ENCODE measurements around the gene KCTD11.

The KCTD11 gene

GRCh38 chr17:7380321-7380720, 28.4 kb downstream of the KCTD11 start:
- no peak for DNase-seq (ENCODE audit: low read depth)

DNA sequence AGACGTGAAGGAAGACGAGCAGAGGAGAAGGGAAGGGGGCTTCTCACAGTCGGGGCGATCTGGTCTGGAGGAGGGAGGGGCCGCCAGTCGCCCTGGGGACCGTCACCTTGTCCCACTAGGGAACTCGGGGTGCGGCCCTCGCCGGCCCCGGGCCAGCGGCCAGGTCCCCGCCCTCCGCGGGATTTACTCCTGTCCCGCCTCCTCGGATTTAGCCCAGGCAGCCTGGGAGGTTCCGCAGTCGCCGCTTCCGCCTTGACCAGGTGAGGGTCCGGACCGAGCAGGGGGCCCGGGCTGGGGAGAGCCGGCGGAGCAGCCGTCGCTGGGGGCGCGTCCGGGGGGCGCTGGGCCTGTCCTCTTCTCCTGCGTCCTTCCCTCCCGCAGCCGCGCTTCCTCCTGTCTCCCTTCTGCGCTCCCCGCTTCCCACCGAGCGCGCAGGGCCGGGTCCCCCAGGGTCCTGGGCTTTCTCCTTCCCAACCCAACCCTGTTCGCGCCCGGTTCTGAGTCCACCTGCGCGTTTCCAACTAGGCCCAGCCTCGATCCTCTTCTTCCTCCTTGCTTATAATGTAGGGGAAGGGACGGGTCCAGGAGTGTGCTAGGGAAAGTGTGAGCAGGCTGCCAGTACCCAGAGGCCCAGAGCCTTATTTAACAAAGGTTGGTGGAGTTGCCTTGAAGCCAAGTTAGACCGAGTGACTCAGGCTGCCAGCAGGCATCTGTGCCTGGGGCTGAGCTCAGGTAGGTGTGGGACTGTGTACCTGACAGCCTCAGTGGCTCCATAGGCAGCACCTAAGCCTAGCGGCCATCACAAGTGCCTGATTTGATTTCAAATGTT, 29.1 kb downstream of the KCTD11 start, which contains the start of gene TNK1:
TNK1 (plus strand) TSS at position 235 of the 829 bp plus-strand sequence. CDS start 1,838 bp downstream, outside the sequence.
- no peak for DNase-seq (ENCODE audit: low read depth)

GRCh38 chr17:7382901-7383300, 30.9 kb downstream of the KCTD11 start:
- no peak for DNase-seq (ENCODE audit: low read depth)

- no peak for DNase-seq (ENCODE audit: low read depth)
Observed at GRCh38 chr17:7383371-7383741, 31.4 kb downstream of the KCTD11 start.

- peak; percentile 61 for DNase-seq (ENCODE audit: low read depth)
Observed at GRCh38 chr17:7383742-7384488, 32.0 kb downstream of the KCTD11 start.

DNA sequence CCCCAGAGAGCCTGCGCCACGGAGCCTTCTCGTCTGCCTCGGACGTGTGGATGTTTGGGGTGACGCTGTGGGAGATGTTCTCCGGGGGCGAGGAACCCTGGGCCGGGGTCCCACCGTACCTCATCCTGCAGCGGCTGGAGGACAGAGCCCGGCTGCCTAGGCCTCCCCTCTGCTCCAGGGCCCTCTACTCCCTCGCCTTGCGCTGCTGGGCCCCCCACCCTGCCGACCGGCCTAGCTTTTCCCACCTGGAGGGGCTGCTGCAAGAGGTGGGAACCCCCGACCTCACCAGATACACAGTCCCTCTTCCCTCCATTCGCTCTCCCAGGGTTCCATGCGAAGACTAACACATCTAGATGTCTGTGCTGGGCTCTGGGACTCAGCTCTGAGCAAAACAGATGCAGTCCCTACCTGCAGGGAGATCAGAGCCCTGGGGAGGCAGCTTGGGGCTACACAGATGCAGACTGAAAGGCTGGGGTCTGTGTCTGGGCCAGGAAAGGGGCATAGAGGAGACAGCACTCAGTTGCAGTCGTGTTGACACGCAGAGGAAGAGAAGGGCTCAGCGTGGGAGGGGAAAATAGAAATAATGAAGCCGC, 32.6 kb downstream of the KCTD11 start:
- no peak for DNase-seq (ENCODE audit: low read depth)

- DNase-seq (ENCODE audit: low read depth), result no peak
Observed at GRCh38 chr17:7388856-7389255, 36.9 kb downstream of the KCTD11 start.

DNA sequence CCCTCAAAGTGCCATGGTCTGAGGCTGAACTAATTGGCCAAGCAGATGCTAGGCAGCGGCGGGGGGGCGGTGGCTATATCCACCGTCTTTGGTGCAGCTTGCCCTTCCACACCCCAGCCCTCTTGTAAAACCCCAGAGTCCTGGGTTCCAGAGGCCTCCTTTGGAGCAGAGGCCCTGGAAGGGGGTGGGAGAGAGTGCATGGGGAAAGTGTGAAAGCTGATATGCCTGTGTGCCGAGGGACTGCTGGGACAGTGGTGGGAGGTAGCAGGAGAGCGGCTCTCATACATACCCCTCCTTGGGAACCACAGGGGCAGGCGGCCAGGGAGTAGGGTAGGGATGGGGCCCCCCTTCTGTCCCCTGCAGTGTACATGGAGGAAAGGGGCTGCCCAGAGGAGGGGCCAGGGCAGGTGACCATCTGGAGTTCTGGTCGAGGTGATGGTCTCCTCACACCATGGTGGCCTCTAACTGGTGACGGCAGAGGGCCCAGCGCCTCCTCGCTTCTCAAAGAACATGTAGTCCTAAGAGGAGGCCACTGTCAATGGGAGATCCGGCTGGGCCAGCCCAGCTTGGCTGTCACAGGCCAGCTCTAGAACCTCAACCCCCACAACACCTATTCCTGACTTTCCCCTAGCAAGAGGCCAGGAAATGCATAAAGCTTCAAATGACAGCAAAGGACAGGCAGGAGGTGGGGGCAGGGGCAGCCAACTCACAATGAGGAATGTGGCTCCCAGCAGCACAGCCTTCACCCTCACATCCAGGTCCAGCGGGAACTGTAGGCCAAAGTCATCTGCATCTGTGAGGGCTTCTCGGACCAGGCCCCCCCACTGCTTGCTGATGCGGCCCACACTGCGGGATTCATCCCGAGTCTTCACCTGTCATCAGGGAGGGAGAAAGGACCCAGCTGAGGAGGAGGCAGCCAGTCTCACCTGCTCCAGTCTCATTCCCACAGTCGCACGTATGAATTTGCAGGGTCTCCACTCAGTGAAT, 38.3 kb downstream of the KCTD11 start:
- DNase-seq (ENCODE audit: low read depth), result no peak

- no peak for DNase-seq (ENCODE audit: low read depth)
Observed at GRCh38 chr17:7391307-7391706, 39.3 kb downstream of the KCTD11 start.

- DNase-seq (ENCODE audit: low read depth), result no peak
Observed at GRCh38 chr17:7392696-7393612, 41.0 kb downstream of the KCTD11 start.

- DNase-seq (ENCODE audit: low read depth), result peak; percentile 42
Observed at GRCh38 chr17:7393613-7394451, 41.9 kb downstream of the KCTD11 start.

DNA sequence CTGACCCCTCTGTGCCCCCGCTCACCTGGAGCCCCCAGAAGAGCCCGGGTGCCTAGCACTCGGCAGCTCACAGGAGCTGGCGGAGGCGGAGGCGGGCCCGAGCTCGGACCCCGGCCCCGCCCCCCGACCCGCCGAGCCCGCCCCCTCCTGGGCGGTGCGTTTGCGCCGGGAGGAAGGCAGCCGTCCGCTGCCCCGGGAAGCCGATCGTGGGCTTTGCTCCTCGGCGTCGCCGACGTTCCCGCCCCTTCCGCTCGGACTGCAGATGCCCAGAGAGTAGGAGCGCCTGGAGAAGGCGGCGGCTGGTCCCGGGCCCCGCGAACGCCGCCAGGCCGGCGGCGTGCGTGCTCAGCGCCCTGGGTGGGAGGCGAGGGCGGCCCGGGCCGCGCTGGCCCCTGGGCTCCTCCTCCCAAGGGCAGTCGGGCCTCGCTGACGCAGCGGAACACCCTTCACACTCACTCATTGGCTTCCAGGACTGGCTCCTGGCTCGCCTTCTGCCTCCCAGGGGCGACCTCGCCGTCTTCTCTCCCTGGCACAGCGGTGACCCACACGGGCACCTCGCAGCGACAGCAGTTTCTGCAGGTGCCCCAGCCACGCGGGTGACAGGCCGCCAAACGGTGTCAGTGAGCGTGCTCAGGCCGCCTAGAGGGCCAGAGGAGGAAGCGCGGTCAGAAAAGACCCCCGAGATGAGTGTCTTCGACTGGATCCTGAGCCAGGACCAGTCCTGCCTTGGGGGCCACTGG, 42.7 kb downstream of the KCTD11 start, which contains the start of gene PLSCR3:
PLSCR3 (minus strand) TSS at position 74 of the 740 bp plus-strand sequence. CDS start 415 bp downstream, outside the sequence.
- peak; percentile 77 for DNase-seq (ENCODE audit: low read depth)

GRCh38 chr17:7396147-7396546, 44.2 kb downstream of the KCTD11 start:
- no peak for DNase-seq (ENCODE audit: low read depth)

- no peak for DNase-seq (ENCODE audit: low read depth)
Observed at GRCh38 chr17:7398612-7399011, 46.6 kb downstream of the KCTD11 start.

DNA sequence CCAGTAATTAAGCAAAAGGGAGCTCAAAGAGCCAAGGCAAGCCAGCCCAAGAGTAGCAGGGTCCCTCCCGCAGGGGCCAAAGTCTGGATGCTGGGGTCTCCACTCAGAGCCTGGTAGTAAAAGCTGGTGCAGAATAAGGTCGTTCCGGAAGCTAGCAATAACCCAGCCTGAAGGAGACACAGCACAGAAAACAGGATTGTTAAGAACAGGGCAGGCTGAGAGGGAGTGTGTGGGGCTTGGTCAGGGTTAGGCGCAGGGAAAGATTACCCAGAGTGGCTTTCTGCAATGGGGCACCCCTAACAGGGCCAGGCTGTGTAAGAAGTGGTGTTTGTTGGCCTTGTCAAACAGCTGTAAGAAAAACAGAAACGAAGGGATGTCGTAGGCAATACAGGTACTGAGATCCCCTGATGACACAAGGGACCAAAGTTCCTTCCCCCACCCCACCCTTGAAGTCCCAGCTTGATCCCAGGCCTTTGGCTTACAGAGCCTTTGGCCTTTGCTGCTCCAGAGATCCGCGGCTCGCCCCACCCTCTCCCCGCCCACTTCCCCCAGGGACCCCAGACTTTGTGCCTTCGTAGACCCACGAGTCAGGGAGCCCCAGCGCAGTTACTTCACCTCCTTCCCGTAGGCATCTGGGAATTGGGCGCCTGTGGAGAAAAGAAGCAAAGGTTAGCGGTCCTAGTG, 51.2 kb downstream of the KCTD11 start:
- DNase-seq (ENCODE audit: low read depth), result no peak

GRCh38 chr17:7403727-7403976, 51.7 kb downstream of the KCTD11 start:
- no peak for DNase-seq (ENCODE audit: low read depth)

- peak; percentile 93 for DNase-seq (ENCODE audit: low read depth)
Observed at GRCh38 chr17:7403977-7404736, 52.2 kb downstream of the KCTD11 start, which contains the start of gene TMEM256. Gene TMEM256 (minus strand): TSS chr17:7404097. CDS start chr17:7404084, 13 bp downstream.

Data from stimulated activated CD8-positive, alpha-beta memory T cell treated with anti-CD3 and anti-CD28 coated beads, Interleukin-4, amount 100 ng/mL, for 24 hours (primary cell).